HFFc6 (cell line): ENCODE data around the gene C11orf97. TPM values are rescaled to one million over a fixed set of nuclear protein-coding genes. Genes with fewer than 3 reads are reported as not detected.

Experiments
- DNase-seq: peaks from one replicate; pipeline ENCODE4 v3.0.0-alpha.2; 2018
- H3K27ac Mint-ChIP-seq: 2 replicates; pipeline ENCODE4 v1.8.0; 2020; ENCODE audit warnings: mild to moderate bottlenecking, mixed read lengths
- H3K27me3 Mint-ChIP-seq: 2 replicates; pipeline ENCODE4 v1.8.0; 2021; ENCODE audit warnings: mild to moderate bottlenecking, moderate library complexity, mixed read lengths; ENCODE audit not compliant: insufficient read depth
- H3K36me3 Mint-ChIP-seq: 2 replicates; pipeline ENCODE4 v1.8.0; 2021; ENCODE audit warnings: low read depth, mixed read lengths
- H3K4me1 Mint-ChIP-seq: 2 replicates; pipeline ENCODE4 v1.8.0; 2020; ENCODE audit warnings: low read depth, mixed read lengths
- H3K4me3 Mint-ChIP-seq: 2 replicates; pipeline ENCODE4 v1.8.0; 2020; ENCODE audit warnings: mild to moderate bottlenecking, moderate library complexity, mixed read lengths
- H3K9me3 Mint-ChIP-seq: 2 replicates; pipeline ENCODE4 v1.8.0; 2020; ENCODE audit warnings: mild to moderate bottlenecking, mixed read lengths
- total RNA-seq, 6 experiments: library from RNA; stranded (reverse); fragmentation: NEBNext Ultra II Directional; extraction: Animal tissue kit (Norgen Biotek cat#: 25700); gene quantifications; 2 replicates in 1 of 6; 3 replicates in 5 of 6; pipeline ENCODE4 v1.2.3, GENCODE V29; 2021
- TF ChIP-seq, protein P1 (sequence below): fragments of 200-600 bp; sonication (generic); IDR thresholded peaks from 2 replicates; pipeline ENCODE4 v1.5.0; 2021; ENCODE audit warnings: antibody characterized with exemption, mild to moderate bottlenecking

Gene C11orf97
- total RNA-seq, 6 experiments from 2014 or later, result not detected

DNA sequence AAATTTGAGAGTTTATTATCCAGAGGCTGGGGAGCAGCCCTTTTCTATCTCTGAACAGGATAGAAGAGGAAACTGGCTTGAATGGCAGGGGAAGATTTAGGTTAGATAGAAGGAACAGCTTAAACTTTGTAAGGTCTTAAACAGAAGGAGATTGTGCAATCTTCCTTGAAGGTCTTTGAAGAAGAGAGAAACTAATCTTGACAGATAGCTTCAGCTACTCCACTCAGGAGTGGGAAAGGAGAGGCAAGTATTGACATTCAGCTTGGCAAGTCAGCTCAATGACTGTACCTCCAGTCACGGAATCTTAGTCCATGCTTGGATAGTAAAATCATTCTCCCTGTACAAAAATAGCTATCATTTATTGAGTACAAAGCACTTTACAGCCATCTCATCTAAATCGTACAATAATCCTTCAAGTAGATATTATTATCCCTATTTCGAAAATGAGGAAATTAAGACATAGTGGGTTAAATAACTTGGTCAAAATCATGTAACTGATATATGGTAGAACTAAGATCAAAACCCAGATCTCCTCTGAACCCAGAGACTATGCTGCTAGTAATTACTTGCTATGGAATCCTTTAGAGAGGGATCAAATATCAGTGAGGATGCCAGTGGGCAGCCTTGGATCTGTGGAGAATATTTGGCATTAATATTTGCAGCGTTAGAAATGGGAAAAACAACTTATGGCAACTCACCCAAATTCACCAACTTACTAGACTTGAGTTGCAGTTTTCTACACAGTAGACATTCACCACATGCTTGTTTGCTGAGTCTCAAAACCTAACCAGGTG lies 14.6 kb downstream of the C11orf97 start:
- Mint-ChIP-seq H3K27ac (no peak overlapping the region), H3K4me3 (no peak overlapping the region), H3K36me3 (no peaks in the 10 kb centered on the region), H3K27me3 (peaks cover 8% of the 10 kb centered on the region), H3K9me3 (no peaks in the 10 kb centered on the region), H3K4me1 (peaks cover 14% of the 10 kb centered on the region)
- DNase-seq, result no peak
- TF ChIP-seq, protein P1, sequence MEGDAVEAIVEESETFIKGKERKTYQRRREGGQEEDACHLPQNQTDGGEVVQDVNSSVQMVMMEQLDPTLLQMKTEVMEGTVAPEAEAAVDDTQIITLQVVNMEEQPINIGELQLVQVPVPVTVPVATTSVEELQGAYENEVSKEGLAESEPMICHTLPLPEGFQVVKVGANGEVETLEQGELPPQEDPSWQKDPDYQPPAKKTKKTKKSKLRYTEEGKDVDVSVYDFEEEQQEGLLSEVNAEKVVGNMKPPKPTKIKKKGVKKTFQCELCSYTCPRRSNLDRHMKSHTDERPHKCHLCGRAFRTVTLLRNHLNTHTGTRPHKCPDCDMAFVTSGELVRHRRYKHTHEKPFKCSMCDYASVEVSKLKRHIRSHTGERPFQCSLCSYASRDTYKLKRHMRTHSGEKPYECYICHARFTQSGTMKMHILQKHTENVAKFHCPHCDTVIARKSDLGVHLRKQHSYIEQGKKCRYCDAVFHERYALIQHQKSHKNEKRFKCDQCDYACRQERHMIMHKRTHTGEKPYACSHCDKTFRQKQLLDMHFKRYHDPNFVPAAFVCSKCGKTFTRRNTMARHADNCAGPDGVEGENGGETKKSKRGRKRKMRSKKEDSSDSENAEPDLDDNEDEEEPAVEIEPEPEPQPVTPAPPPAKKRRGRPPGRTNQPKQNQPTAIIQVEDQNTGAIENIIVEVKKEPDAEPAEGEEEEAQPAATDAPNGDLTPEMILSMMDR, result no peak

GRCh38 chr11:94528551-94528950 lies 16.3 kb downstream of the C11orf97 start:
- Mint-ChIP-seq H3K27me3 (peaks cover 11% of the 10 kb centered on the region), H3K4me3 (no peak overlapping the region), H3K36me3 (no peaks in the 10 kb centered on the region), H3K9me3 (no peaks in the 10 kb centered on the region), H3K27ac (no peak overlapping the region), H3K4me1 (peaks cover 14% of the 10 kb centered on the region)
- TF ChIP-seq, protein P1, result no peak
- DNase-seq, result no peak

- no peak overlapping the region for H3K27ac Mint-ChIP-seq
- DNase-seq, result no peak
- H3K36me3 Mint-ChIP-seq, result no peaks in the 10 kb centered on the region
- TF ChIP-seq, protein P1, result no peak
- H3K4me1 Mint-ChIP-seq, result peaks cover 5% of the 10 kb centered on the region; the same call in 1 of the 2 replicates
- H3K27me3 Mint-ChIP-seq, result peaks cover 11% of the 10 kb centered on the region
- no peak overlapping the region for H3K4me3 Mint-ChIP-seq
- no peaks in the 10 kb centered on the region for H3K9me3 Mint-ChIP-seq
Measured at GRCh38 chr11:94532211-94532610, 19.9 kb downstream of the C11orf97 start.

DNA sequence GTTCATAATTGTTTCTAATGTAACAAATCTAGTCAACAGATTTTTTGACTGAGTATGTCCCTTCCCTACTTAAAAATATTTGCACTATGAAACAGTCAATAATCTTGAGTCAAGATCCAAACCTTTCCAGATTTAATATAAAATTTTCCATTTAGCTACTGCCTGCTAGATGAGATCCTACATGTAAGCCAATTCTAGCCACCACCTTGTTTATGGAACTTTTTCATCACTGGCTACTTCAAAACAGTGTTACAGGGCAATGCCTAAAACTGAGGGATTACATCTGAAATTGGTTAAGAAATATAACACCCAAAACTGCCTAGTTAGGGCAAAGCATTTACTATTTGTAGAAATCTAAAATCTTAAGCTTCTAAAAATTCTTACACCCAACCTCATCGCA lies 20.9 kb downstream of the C11orf97 start:
- H3K9me3 Mint-ChIP-seq, result no peaks in the 10 kb centered on the region
- TF ChIP-seq, protein P1, result no peak
- H3K27me3 Mint-ChIP-seq, result peaks cover 11% of the 10 kb centered on the region
- DNase-seq, result no peak
- H3K4me1 Mint-ChIP-seq, result peaks cover 11% of the 10 kb centered on the region; the same call in 1 of the 2 replicates
- no peak overlapping the region for H3K27ac Mint-ChIP-seq
- no peak overlapping the region for H3K4me3 Mint-ChIP-seq
- H3K36me3 Mint-ChIP-seq, result no peaks in the 10 kb centered on the region

GRCh38 chr11:94533696-94534630 lies 21.7 kb downstream of the C11orf97 start:
- TF ChIP-seq, protein P1, result no peak
- H3K4me3 Mint-ChIP-seq, result no peak overlapping the region
- DNase-seq, result no peak
- H3K27me3 Mint-ChIP-seq, result peaks cover 11% of the 10 kb centered on the region
- no peak overlapping the region for H3K27ac Mint-ChIP-seq
- H3K9me3 Mint-ChIP-seq, result no peaks in the 10 kb centered on the region
- H3K4me1 Mint-ChIP-seq, result peaks cover 11% of the 10 kb centered on the region; the same call in 1 of the 2 replicates
- no peaks in the 10 kb centered on the region for H3K36me3 Mint-ChIP-seq
